Stimulated activated CD4-positive, alpha-beta T cell treated with anti-CD3 and anti-CD28 coated beads, Interleukin-15, amount 100 ng/mL, for 48 hours (primary cell): ENCODE data around the gene MTMR3.
A peak's percentile ranks its signal among the peaks of the same experiment; 100 is the strongest.

Source experiments
- DNase-seq, 2 donors: peaks; one replicate each; pipeline ENCODE4 v3.0.0-alpha.2; 2020; ENCODE audit warnings: low read depth in 2 of 2

The MTMR3 gene

GRCh38 chr22:30002861-30003486 lies 120.0 kb downstream of the MTMR3 start:
- no peak for DNase-seq

DNA sequence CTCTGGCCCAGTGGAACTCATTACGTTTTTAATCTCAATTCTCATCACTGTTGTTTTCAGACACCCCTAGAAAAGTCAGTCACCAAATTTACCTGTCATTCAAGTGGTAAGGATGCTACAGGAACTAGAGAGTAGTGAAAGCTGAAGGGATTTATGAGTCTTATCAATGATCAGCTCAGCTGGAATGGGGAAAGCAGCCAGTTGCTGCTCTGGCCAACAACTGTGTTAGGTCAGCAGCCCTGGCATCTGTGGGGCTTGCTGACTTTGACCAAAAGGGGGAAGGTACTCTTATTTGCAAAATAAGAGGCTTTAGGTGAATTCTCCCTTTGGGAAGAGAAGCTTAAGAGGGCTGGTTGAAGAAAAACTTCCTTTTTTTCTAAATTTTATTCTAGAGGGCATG lies 121.1 kb downstream of the MTMR3 start:
- DNase-seq, result no peak

GRCh38 chr22:30004694-30005093 lies 121.7 kb downstream of the MTMR3 start:
- no peak for DNase-seq

- DNase-seq, result peak in 1 of 2 donors; percentile 47
Measured at GRCh38 chr22:30005213-30005857, 122.4 kb downstream of the MTMR3 start.

GRCh38 chr22:30007361-30007760 lies 124.4 kb downstream of the MTMR3 start:
- DNase-seq, result no peak

GRCh38 chr22:30008401-30008800 lies 125.4 kb downstream of the MTMR3 start:
- no peak for DNase-seq

DNA sequence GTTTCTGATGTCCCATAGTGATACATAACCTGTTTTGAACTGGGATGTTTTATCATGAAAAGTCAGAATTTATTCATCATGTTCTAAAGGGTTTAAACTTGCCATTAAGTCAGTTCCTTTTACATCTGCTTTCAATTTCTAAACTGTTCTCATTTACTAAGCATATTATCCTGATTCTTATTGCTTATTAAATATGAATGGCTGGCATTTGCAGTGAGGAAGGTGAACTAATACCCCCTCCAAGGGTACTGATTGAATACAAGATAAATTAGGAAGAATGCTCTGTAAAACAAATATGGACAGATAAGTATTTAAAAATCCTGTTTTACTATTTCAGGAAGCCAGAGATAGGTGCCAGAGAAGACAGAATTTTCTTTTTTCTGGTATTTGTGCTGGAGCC lies 126.5 kb downstream of the MTMR3 start:
- no peak for DNase-seq

- DNase-seq, result no peak
Measured at GRCh38 chr22:30010789-30011405, 127.9 kb downstream of the MTMR3 start.

- DNase-seq, result no peak
Measured at GRCh38 chr22:30013201-30013600, 130.2 kb downstream of the MTMR3 start.

- no peak for DNase-seq
Measured at GRCh38 chr22:30014244-30014643, 131.3 kb downstream of the MTMR3 start.

DNA sequence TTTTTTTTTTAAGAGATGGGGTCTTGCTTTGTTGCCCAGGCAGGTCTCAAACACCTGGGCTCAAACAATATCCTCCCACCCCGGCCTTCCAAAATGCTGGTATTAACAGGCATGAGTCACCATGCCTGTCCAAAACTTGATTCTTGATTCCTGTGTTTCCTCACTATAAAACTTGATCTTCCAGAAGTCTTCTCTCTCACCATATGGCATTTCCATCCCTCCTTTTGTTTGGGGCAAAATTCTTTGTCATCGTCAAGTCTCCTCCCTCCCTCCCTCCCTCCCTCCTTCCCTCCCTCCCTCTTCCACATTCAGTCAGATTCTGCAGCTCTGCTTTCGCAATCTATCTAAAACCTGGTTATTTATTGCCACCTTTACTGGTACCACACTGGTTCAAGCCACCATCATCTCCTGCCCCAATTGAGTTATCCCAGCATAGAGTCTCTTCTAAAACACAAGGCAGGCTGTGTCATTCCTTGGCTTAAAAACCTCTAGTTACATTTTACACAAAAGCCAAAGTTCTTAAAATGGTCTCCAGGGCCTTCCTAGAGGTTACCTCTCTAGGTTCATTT lies 132.3 kb downstream of the MTMR3 start:
- DNase-seq, result no peak

- no peak for DNase-seq
Measured at GRCh38 chr22:30015846-30016245, 132.9 kb downstream of the MTMR3 start.

DNA sequence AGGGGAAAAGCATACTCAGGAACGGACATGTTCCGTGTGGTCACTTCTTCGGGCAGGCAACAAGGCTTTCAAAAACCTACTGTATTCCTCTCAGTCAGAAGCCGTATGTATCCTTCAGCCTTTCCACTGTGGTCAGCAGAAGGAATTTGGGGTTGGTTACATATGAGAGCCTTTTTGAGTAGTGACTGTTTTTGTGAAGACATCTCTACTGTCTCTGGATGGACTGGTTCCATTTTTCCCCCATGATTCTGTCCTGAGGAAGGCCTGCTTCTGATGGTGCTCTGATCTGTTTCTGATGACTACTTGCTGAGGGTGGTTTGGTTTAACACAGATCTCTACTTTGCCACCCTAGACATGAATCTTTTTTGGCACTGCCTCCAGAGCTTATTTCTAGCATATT lies 133.6 kb downstream of the MTMR3 start:
- DNase-seq, result no peak

DNA sequence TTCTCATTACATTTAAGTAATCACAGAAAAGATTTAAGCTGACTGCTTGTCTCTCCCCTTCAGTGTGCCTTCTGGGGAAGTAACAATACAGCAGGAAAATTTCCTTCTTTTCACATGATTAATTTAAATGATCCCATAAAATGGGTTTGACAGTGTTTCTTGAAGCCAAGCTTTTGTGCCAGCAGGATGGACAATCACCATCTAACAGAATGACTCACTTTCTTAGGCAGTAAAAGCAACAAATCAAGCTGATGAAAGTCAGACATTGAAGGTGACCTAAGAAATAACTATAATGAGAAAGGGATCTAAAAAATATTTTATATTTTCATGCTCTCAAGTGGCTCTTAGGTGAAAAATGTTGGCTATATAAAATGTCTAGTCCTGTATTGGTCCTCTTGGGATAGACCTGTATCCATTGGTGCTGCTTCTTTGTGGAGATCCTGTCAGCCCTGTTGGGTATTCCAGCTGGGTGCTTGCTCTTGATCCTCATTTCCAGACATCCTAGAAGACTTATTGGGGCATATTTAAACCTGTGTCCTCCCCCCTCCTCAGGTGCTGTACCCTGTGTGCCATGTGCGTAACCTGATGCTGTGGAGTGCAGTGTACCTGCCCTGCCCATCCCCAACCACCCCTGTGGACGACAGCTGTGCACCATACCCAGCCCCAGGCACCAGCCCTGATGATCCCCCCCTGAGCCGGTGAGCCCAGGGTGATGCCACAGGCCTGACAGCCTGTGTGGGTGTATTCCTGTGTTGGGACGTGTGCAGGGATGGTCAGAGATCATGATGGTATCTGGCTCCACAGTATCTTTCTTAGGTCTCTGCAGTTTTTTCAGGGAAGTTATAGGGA lies 134.6 kb downstream of the MTMR3 start:
- DNase-seq, result no peak

DNA sequence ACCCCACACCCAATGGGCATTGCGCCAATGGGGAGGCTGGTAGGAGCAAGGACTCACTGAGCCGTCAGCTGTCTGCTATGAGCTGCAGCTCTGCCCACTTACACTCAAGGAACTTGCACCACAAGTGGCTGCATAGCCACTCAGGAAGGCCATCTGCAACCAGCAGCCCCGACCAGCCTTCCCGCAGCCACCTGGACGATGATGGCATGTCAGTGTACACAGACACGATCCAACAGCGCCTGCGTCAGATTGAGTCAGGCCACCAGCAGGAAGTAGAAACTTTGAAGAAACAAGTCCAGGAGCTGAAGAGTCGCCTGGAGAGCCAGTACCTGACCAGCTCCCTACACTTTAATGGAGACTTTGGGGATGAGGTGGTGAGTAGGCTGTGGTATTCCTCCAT lies 137.5 kb downstream of the MTMR3 start:
- no peak for DNase-seq

GRCh38 chr22:30021338-30021737 lies 138.4 kb downstream of the MTMR3 start:
- DNase-seq, result no peak

GRCh38 chr22:30021881-30022619 lies 139.1 kb downstream of the MTMR3 start:
- DNase-seq, result no peak

- DNase-seq, result no peak
Measured at GRCh38 chr22:30023099-30023660, 140.2 kb downstream of the MTMR3 start.

- no peak for DNase-seq
Measured at GRCh38 chr22:30024231-30024630, 141.3 kb downstream of the MTMR3 start.

- DNase-seq, result no peak
Measured at GRCh38 chr22:30025221-30025620, 142.2 kb downstream of the MTMR3 start.

- DNase-seq, result no peak
Measured at GRCh38 chr22:30026756-30027155, 143.8 kb downstream of the MTMR3 start.
